Hematopoietic multipotent progenitor cell treated with erythropoietin and hydrocortisone succinate and interleukin-3 and kit ligand, for 15 days (in vitro differentiated cells): ENCODE results near the gene NBEAL2.

Experiments used
- DNase-seq: peaks from one replicate; pipeline ENCODE4 v3.0.0-alpha.2; 2015; ENCODE audit warnings: low spot score

NBEAL2 gene

GRCh38 chr3:47042231-47042791, 62.8 kb downstream of the NBEAL2 start:
- no peak for DNase-seq

- no peak for DNase-seq
These were observed 67.6 kb downstream of the NBEAL2 start for GRCh38 chr3:47047069-47047468.

- no peak for DNase-seq
These were observed 68.2 kb downstream of the NBEAL2 start for GRCh38 chr3:47047673-47048072.

GRCh38 chr3:47054412-47054811, 74.9 kb downstream of the NBEAL2 start:
- no peak for DNase-seq

GRCh38 chr3:47056705-47057104, 77.2 kb downstream of the NBEAL2 start:
- no peak for DNase-seq

- no peak for DNase-seq
These were observed 77.8 kb downstream of the NBEAL2 start for GRCh38 chr3:47057212-47057671.
